Measurements from ENCODE around the gene WDR20. TPM values are rescaled to one million over a fixed set of nuclear protein-coding genes. Genes with fewer than 3 reads are reported as not detected.

The WDR20 gene
- total and polyA plus RNA-seq, 2 of the 8 experiments (the other 6 are each of a cell fraction or from before 2014, with no cell fraction given), result 11.2 to 26.7 TPM

DNA sequence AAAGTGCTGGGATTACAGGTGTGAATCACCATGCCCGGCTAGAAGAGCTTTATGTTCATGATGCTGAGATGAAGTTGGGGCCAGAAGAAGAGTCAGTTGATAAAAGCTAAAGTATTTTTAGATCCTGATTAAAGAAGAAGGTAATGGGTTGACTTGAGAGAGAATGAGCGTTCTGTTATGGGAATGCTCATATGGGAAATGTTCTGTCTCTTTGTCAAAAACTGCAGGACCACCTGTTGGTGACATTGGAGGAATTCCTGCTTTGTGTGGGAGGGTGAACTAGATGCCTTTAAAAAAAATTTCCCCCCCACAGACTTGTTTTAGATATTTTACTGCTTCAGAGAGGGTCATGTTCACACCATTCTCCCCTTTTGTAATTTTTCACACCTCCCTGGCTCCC, 6.7 kb downstream of the WDR20 start (continued):
- TF ChIP-seq POLR2A (IDR thresholded peaks at IDR 0.05; ENCODE audit: control extremely low read depth in 1 of 2, low read depth in 2 of 2, low read length in 2 of 2), result no peak
- no peak for TF ChIP-seq SUZ12 (IDR thresholded peaks at IDR 0.05; ENCODE audit: low read length)
- TF ChIP-seq SIRT6 (IDR thresholded peaks at IDR 0.05; ENCODE audit: low read length), result no peak
- TF ChIP-seq POLR2AphosphoS5 (IDR thresholded peaks at IDR 0.05; ENCODE audit: low read depth, low read length), result no peak
